Activated T-helper 1 cell treated with Interleukin-2 at 50 U/mL for 16 hours (primary cell): ENCODE results near the gene DHPS.

Source experiments
- DNase-seq: peaks from one replicate; pipeline ENCODE4 v3.0.0-alpha.2; 2020; ENCODE audit warnings: low read depth

Gene DHPS

DNA sequence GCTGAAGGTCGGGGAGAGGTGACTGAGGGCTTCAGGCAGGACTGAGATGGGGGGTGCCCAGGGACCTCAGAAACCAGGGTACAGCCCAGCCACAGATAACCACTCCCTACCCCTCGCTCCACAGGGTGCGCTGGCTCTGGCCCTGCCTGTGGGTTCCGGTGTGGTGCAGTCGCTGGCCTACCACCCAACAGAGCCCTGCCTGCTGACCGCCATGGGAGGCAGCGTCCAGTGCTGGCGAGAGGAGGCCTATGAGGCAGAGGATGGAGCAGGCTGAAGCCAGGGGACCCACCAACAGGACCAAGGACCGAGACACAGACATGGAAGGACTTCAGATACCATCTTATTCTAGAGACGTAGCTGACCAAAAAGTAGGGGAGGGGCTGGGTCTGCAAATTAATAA is 6.3 kb downstream of the DHPS start:
- DNase-seq, result no peak

DNA sequence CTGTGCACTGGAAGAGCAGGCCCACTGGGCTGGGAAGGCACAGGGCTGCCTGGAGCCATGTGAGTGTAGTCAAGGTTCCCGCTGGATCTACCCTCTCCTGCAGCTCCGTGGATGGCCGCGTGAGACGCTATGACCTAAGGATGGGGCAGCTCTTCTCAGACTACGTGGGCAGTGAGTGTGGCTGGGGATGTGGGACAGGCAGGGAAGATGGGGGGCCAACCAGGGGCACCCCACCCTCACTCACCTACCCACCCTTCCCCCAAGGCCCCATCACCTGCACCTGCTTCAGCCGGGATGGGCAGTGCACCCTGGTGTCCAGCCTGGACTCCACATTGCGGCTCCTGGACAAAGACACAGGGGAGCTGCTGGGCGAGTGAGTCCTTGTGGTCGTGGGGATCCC is 8.9 kb downstream of the DHPS start:
- DNase-seq, result no peak

DNA sequence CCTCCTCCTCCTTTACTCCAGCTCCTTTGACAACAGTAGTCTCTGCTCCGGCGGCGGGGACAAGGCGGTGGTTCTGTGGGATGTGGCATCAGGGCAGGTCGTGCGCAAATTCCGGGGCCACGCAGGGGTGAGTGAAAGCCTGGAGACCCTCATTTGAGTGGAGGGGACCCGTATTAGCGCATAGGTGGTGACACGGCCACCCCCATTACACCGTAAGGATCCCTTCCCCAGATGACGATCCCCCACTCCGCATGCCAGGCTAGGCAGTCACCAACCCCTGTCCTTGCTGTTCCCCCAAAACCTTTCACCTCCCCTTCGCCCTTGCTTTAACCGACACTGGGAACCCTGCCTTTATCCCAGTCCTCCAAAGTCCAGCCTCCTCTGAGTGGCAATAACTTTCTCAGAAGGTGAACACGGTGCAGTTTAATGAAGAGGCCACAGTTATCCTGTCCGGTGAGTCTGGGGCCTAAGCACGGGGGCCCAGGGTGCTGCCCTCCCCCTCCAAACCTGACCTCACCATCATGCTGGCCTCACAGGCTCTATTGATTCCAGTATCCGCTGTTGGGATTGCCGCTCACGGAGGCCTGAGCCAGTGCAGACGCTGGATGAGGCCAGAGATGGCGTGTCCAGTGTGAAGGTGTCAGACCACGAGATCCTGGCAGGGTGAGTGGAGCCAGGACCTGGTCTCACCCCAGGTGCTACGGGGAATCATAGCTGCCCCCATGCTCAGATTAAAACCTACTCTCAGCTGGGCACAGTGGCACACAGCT is 11.3 kb downstream of the DHPS start:
- no peak for DNase-seq

DNA sequence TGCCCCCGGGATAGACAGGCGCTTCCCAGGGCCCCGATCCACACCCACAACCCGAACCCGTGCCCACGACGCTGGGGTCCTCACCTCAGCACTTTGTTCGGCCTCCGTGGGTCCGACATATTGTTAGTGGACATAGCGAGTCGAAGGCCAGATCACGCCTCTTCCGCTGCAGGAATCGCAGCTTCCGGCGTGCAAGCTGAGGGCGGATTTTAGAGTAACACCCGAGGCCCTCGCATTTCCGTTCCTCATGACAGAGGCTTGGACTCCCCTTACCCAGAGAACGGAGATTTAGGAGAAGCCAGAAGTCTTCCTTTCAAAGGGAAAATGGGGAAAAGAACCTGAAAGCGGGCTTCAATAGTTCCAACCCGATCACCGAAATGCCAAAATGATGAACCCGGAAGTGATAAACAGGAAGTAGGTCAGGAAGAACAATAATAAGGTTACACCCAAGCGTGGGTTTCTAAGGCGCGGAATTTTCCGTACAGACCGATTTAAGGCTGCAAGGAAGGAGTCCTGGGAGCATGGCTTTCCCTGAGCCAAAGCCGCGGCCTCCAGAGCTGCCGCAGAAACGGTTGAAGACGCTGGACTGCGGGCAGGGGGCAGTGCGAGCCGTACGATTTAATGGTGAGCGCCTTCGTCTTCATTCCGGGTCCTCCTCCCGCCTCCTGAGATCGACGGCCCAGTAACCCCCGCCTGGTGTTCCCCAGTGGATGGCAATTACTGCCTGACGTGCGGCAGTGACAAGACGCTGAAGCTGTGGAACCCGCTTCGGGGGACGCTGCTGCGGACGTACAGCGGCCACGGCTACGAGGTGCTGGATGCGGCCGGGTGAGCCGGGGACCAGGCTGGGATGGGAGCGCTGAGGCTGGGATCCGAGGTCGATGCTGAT is 12.2 kb downstream of the DHPS start:
- DNase-seq, result peak; percentile 62

DNA sequence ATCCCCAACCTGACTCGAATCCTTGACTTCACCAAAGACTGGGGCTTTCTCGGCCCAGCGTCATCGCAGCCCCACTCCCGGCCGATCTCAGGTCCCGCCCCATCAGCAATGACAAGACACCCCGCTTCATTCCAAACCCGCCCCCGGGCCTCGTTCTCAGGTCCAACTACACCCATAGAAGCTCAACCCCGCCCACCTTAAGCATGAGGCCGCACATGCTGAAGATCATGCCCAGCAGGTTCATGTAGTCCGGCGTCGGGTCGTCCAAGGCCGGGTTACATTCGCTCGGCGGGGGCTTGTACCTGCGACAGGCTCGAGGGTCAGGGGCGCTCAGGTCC is 12.8 kb downstream of the DHPS start:
- DNase-seq, result peak; percentile 41

DNA sequence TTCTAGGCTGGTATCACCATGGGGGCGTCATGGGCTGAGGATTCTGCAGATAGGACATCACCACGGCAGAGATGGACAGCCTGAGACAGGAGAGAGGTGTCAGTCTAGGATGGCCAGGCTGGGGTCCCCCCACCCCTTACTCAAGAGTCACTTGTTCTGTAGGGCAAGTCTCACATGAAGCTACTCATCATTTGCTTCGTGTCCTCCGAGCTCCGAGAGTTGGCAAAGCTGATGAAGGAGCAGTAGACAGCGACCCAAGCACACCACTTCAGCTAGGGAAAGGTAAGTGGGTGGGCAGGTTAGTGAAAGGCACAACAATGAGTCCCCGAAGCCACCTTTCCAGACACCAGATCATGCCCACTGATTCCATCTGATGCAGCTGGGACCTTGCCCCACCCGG is 13.3 kb downstream of the DHPS start:
- no peak for DNase-seq

DNA sequence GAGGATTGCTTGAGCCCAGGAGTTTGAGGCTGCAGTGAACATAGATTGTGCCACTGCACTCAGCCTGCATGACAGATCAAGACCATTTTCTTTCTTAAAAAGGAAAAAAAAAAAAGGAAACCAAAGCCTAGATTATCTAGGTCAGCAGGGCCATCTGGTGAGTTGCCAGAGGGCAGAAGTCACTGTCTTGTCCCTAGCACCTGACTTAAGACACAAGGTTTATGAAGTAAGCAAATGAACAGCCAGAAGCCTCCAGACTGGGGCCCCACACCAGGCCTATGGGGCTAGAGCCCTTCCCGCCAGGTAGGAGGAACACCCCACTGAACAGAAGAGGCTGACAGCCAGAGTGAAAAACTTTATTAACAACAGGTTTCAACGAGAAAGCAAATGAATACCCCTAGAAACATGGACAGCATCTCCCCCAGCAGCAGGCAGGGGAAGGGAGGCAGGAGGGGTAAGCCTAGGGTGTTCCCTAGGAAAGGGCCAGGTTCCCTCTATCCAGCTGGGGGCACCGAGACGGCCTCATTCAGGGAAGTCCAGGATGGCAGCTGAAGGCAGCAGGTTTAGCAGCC is 13.9 kb downstream of the DHPS start:
- DNase-seq, result no peak

DNA sequence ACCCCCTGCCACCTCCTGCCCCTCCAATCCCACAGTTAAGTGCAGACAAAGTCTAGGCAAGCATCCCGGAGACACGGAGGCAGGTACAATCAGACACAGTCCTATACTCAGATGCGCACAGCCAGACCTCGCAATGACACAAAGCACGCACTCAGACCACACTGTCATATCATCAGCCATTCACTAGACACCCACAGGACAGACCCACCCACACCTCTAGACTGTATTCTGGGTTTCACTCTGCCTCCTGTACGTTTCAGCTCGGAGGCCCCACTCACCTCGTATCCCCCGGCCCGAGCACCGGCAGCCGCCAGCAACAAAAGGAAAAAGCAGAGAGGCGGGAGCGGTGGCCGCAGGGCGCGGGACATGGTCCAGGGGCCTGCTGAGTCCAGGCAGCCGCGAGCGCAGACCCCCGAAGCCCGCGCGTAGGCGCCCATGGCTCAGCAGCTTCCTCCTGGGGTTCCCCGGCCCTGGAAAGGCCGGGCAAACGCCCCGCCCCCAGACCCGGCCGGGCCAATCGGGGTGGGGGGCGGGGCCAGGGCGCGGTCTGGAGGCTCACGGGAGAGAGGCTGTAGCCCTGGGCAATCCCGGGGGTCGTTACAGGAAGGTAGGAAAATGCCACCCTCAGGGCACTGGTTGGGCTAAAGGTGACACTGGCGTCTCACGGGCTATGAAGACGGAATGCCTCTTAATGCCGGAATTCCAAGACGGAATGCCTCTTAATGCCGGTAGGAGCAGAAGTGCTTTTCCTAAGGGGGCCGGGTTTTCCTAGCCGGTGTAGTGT is 15.2 kb downstream of the DHPS start, which contains the start of the genes MAN2B1 and WDR83:
Gene MAN2B1, minus strand, starts transcription at position 478 of the 784 bp plus-strand sequence. Its CDS starts 41 bp downstream, at position 437.
Gene WDR83, plus strand, starts transcription at position 543 of the 784 bp plus-strand sequence. CDS start 2,984 bp downstream, outside the sequence.
- peak; percentile 71 for DNase-seq

DNA sequence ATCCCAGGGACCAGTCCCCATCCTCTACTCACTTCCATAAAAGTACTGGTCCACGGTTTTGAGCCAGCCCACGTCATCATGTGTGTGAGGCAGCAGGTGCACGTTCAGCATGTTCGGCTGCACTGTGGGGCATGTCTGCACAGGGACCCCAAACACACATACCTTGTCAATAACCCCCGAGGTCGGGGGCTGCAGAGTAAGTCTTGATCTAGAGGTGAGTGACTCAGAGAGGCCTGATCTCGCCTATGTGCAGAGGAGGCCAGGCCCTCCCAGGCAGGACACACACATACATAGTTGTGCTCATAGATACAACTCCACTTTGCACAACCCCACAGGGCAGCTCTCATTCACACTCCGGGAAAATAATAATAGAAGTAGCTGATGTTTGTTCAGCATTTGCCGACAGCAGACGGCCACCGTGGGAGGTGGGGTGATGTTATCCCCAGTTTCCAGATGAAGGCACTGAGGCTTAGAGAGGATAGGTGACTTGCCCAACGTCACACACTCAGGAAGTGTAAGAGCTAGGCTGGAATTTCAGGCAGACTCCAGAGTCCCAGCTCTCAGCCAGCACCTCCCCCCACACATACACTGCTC is 15.9 kb downstream of the DHPS start:
- no peak for DNase-seq

DNA sequence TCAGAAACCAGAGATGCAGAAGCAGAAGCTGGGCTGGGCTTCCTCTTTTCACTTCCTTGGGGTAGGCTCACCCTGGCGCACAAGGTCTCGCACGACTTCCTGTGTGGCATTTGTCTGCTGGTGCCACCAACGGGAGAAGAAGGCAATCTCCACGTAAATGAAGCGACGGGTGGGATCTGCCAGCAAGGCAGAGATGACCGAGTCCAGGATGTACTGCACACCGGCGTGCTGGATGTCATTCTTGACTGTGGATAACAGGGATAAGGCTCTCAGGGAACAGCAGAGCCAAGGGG is 16.5 kb downstream of the DHPS start:
- DNase-seq, result peak; percentile 27

DNA sequence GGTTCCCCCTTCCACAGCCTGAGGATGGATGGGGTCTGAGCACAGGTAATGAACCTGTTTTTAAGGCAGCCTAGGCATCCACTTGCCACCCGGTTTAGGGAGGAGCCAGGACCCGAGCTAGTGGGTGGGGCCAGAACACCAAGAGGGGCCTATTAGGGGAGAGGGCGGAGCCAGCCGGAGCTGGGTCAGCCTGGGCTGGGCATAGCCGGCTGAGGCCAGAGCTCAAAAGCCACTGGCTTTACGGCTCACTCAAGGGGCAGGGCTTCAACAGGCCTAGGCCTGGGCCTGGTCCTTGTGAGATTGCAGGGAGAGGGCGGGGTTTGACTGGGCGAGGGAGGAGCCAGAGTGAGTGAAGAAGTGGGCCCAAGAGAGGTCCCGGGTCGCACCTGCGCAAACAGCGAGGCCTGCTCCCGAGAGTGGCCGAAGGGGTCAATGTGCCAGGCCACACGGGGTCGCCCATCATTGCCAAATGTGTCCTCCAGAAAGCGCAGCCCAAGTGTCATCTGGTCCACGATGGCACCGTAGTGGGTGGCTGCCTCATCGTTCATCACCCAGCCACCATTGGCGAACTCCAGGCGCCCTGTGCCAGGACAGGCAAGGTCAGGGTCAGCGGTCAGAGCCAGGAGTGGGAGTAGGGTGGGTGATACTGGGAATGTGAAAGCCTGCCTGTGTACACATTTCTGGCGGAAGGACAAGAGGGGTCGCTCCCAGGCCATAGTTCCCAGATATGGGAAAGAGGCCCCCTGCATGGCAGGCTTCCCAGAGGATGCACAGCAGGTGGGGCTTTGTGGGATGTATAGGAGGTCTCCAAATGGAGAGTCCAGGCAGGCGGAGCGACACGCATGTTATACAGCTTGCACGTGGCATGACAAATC is 17.0 kb downstream of the DHPS start:
- no peak for DNase-seq

DNA sequence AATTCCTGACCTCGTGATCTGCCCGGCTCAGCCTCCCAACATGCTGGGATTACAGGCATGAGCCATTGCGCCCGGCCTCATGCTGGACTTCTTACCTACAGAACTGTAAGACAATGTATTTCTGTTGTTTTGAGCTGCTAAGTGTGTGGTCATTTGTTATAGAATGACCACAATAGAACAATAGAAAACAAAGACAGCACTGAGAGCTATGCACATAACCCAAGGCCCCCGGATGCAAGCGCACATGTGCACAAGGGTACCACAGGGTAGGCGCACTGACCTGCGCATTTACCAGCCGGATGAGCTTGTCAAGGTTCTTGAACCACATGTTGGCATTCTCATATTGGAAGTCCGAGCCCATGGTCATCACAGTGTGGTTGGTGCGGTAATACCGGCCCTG is 20.7 kb downstream of the DHPS start:
- no peak for DNase-seq

DNA sequence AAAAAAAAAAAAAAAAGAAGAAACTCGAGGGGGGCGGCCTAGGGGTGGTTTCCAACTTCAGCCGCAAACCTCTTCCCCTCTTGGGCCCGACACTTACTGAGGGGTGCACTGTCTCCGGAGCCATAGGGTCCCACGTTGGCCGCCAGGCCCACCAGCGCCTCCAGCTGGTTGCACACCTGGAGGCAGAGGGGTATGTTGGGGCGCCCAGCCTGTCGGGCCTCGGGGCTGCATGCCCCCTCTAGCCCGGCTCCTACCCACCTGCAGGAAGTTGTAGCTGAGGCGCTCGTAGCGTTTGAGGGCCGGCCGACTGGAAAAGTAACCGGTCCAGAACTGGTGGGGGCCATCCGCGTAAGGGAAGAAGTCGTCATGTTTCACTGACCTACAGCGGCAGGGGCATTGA is 23.7 kb downstream of the DHPS start:
- DNase-seq, result no peak

DNA sequence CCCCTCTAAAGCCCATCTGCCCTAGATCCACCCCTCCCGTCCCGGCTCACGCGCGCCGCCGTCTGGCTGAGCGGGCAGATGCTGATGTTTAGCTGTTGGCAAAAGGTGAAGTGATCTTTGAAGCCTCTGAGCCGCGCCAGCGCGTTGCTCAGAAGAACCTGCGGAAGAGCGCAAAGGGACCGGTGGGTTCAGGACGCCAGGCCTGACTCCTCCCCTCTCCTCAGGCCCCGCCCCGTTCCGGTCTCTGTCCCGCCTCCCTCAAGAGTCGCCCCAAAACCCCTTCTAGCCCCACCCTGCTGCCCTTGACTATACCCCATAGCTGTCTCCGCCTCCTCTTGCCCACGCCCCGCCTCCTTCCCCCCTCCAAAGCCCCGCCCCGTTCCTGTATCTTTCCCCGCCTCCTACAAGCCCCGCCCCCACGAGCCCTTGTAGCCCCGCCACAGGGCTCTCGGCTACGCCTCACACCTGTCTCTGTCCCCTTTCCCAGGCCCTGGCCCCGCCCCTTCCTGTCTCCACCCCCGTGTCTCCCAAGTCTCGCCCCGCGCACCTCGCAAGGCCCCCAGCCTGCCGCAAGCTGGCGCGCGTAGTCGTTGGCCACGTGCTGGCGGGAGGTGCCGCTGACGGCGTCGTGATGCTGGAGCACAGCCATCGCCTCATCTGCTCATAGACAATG is 24.6 kb downstream of the DHPS start:
- no peak for DNase-seq

DNA sequence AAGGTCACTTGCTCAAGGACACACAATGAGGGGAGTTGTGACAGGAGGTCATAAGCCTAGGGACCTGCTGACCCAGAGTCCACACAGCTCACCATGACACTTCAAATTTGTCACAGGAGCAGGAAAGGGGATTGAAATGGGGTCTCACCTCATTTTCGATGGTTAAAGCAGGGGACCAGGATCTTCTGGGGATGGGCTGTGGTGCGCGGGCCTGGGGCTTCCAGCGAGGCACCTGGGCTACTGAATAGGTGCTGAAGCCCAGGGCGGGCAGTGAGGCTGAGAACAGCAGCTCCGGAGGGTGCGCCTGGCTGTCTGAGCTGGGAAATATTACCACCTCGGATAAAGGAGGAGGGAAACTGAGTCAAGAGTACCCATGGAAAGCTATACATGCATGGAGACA is 26.1 kb downstream of the DHPS start:
- no peak for DNase-seq

DNA sequence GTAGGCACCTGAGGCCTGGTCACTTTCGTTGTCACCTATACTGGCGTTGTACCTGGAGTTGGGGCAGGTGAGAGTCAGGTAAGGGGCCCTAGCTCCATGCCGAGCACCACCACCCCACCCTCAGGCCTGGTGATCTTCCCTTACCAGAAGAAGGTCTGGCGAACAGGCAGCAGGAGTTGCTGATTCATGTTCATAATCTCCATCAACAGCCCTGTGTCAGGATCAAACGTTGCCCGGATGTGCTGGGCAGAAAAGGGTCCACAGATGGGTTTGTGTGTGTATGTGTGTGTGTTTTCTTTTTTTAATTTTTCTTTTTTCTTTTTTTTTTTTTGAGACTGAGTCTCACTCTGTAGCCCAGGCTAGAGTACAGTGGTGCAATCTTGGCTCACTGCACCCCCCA is 29.5 kb downstream of the DHPS start:
- DNase-seq, result no peak

DNA sequence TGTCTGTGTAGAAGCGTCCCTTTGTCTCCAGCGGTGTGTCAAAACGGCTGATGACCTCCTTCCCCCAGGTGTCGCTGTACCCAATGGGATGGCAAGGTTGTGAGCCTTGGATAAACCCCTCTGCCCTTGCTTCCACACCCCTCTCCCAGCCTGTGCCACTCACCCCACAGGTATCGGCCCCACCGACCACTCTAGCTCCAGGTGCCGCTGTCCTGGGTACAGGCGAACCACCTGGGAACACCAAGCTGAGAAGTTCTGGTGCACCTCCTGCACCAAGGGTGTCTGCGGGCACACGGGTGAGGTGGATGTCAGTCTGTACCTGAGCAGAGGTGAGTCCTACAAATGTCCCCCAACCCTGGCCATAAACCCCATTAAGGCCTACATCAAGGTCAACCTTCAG is 31.7 kb downstream of the DHPS start:
- no peak for DNase-seq

DNA sequence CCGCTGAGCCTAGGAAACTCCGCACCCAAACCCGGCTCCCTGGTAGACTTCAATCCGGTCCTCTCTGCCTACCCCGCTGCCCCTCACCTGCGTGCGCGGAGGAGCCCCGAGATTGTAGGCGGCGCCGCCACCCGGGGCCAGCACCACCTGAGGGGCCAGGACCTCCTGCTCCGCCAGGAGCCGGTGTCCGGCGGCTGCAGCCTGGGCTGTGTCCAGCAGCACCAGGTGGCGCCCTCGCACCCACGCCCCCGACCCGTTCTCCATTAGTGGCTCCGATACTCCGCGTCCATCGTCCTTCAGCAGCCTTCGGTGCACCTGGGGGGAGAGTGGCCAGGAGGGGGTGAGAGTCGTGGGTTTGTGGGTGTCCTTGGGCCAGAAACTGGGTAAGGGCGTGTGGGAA is 33.6 kb downstream of the DHPS start:
- no peak for DNase-seq

DNA sequence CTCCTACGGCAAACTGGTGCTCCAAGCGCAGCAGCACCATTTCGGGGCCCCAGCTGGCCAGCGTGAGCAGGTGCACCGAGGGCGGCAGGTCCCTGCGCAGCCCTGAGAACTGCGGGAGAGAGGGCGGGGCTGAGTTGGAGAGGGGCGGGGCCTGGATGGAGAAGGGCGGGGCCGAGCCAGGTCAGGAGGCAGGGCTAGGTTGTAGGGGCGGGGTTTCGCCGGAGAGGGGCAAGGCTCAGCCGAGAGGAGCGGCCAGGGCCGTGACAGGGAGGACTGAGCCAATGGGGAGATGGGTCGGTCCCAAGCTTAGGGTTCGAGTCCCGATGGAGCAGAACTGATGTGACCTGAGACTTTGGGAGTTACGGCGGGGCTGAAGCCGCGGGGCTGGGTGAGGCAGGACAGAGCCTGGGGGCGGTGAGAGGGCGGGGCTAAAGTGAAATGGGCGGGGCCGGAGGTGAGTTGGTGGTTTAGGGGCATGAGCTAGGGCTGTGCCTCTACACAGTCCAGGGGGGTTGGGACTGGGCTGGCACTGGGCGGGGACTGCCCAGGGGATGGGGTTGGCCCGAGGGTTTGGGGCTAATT is 34.1 kb downstream of the DHPS start:
- no peak for DNase-seq

DNA sequence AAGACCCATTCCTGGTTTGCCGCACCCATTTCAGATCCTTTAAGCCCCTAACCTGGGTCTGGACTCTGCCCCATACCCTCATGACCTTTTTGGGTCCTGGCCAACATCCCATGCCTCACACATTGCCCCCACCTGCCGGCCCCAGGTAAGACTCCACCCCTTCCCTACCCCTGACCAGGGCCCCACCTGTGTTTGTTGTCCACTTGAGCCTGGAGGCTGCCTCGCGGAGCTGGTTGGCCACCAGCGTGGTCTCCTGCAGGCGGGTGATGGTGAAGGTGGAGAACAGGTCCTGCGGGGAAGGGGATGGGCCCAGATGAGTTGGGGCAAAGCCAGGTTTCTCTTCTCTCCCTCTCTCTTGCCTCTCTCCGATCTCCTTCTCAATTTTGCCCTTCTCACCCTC is 34.6 kb downstream of the DHPS start:
- no peak for DNase-seq
